HCT116 (cell line): ENCODE measurements around the gene APLP1. TPM values are rescaled to one million over a fixed set of nuclear protein-coding genes. Genes with fewer than 3 reads are reported as not detected.

Experiments
- ATAC-seq: fragments of 200-7000 bp; cut with Tn5 transposase; 2 replicates; pipeline ENCODE4 v1.9.1; 2020; ENCODE audit warnings: mild to moderate bottlenecking, moderate library complexity
- BruUV-seq: library from RNA; stranded (reverse); fragments of 400-500 nt; replicated peaks from 2 replicates; lab custom pipeline; 2021; lab: Mats Ljungman, UMichigan
- CTCF ChIA-PET: fragments of 300-600 bp; sonication (Branson Sonifier 250); formaldehyde crosslinking; loops from one replicate; lab custom pipeline; 2021; ENCODE audit warnings: antibody characterized with exemption; lab: Charles Lee
- POLR2A ChIA-PET: fragments of 300-600, 350-600 bp; sonication (Branson Sonifier 250); formaldehyde crosslinking; loops from one replicate; lab custom pipeline; 2021; ENCODE audit warnings: antibody characterized with exemption; lab: Charles Lee
- RAD21 ChIA-PET, 2 experiments: fragments of 300-600 bp; sonication (Branson Sonifier 250); formaldehyde crosslinking; loops; one replicate each; lab custom pipeline; 2023; ENCODE audit warnings: low total read pairs in 2 of 2; ENCODE audit not compliant: uncharacterized antibody in 2 of 2, unreplicated experiment in 2 of 2, low non-redundant PET in 1 of 2; lab: Charles Lee
- DNase-seq: peaks from one replicate; pipeline ENCODE4 v3.0.0-alpha.2; 2010; ENCODE audit warnings: low read depth, low spot score
- H2AFZ ChIP-seq: fragments of 200-600 bp; shearing (Covaris generic), sonication (generic); 2 replicates; pipeline ENCODE4 v1.6.1; 2017; ENCODE audit warnings: low read depth, mixed run types, mixed read lengths, antibody characterized with exemption, low read length; ENCODE audit not compliant: poor library complexity, severe bottlenecking
- H3K27ac ChIP-seq: 2 replicates; pipeline ENCODE4 v1.5.1; 2012; ENCODE audit warnings: low read depth, low read length
- H3K27me3 ChIP-seq: fragments of 200-600 bp; sonication (generic); 2 replicates; pipeline ENCODE4 v1.6.1; 2016; ENCODE audit warnings: mixed run types, low read length, mixed read lengths; ENCODE audit not compliant: insufficient read depth
- H3K36me3 ChIP-seq, 2 experiments: fragments of 200-500 bp in 1 of 2; fragments of 200-600 bp in 1 of 2; sonication (Bioruptor generic) in 1 of 2; sonication (generic) in 1 of 2; 2 replicates each; pipeline versions ENCODE4 v1.5.1 to v1.6.1; 2014 to 2016; ENCODE audit warnings: low read length in 2 of 2, inconsistent platforms in 1 of 2, mixed read lengths in 1 of 2, mixed run types in 1 of 2; ENCODE audit not compliant: insufficient read depth in 2 of 2, control insufficient read depth in 1 of 2
- H3K4me1 ChIP-seq, 2 experiments: fragments of 200-600 bp in 1 of 2; sonication (generic) in 1 of 2; 2 replicates each; pipeline versions ENCODE4 v1.5.1 to v1.6.1; 2012 to 2017; ENCODE audit warnings: low read length in 2 of 2, inconsistent platforms in 1 of 2, mild to moderate bottlenecking in 1 of 2, mixed read lengths in 1 of 2, mixed run types in 1 of 2, moderate library complexity in 1 of 2; ENCODE audit not compliant: insufficient read depth in 2 of 2, control insufficient read depth in 1 of 2
- H3K4me2 ChIP-seq: fragments of 200-600 bp; sonication (generic); 2 replicates; pipeline ENCODE4 v1.6.1; 2017; ENCODE audit warnings: mixed run types, low read length, mixed read lengths
- H3K4me3 ChIP-seq, 2 experiments: fragments of 200-600 bp in 1 of 2; sonication (generic) in 1 of 2; replicated peaks in 1 of 2; 2 replicates each; pipeline ENCODE4 v1.5.1; 2011 to 2016; ENCODE audit warnings: low read length in 2 of 2, control low read depth in 1 of 2, low read depth in 1 of 2, mild to moderate bottlenecking in 1 of 2, mixed read lengths in 1 of 2, mixed run types in 1 of 2
- H3K79me2 ChIP-seq: fragments of 200-600 bp; sonication (generic); 2 replicates; pipeline ENCODE4 v1.6.1; 2017; ENCODE audit warnings: mild to moderate bottlenecking, mixed run types, low read length, moderate library complexity, mixed read lengths; ENCODE audit not compliant: insufficient read depth
- H3K9ac ChIP-seq: fragments of 200-600 bp; sonication (generic); 2 replicates; pipeline ENCODE4 v1.6.1; 2016; ENCODE audit warnings: low read length, mixed read lengths
- H3K9me2 ChIP-seq: fragments of 200-600 bp; sonication (generic), shearing (Covaris generic); 2 replicates; pipeline ENCODE4 v1.6.1; 2017; ENCODE audit warnings: mixed run types, mild to moderate bottlenecking, moderate library complexity; ENCODE audit not compliant: insufficient read depth
- H3K9me3 ChIP-seq, 2 experiments: fragments of 200-500 bp in 1 of 2; fragments of 200-600 bp in 1 of 2; sonication (Bioruptor generic) in 1 of 2; sonication (generic) in 1 of 2; 2 replicates each; pipeline ENCODE4 v1.6.1; 2014 to 2017; ENCODE audit warnings: low read length in 2 of 2, mixed read lengths in 2 of 2, inconsistent platforms in 1 of 2, low read depth in 1 of 2, mild to moderate bottlenecking in 1 of 2, mixed run types in 1 of 2, moderate library complexity in 1 of 2; ENCODE audit not compliant: control insufficient read depth in 1 of 2, insufficient read depth in 1 of 2
- H4K20me1 ChIP-seq: fragments of 200-600 bp; sonication (generic), shearing (Covaris generic); 2 replicates; pipeline ENCODE4 v1.6.1; 2017; ENCODE audit warnings: mixed run types, mild to moderate bottlenecking, moderate library complexity; ENCODE audit not compliant: insufficient read depth
- ATF3 ChIP-seq: IDR thresholded peaks from 2 replicates; pipeline ENCODE4 v1.6.1; 2012
- CTCF ChIP-seq, 3 experiments: fragments of 200-600 bp in 1 of 3; sonication (generic) in 1 of 3; IDR thresholded peaks in 2 of 3; conservative IDR thresholded peaks in 1 of 3; 2 replicates each; pipeline ENCODE4 v1.5.1; 2012 to 2017; ENCODE audit warnings: low read depth in 2 of 3, low read length in 2 of 3, antibody characterized with exemption in 1 of 3, borderline replicate concordance in 1 of 3, control low read depth in 1 of 3, mild to moderate bottlenecking in 1 of 3, mixed read lengths in 1 of 3, mixed run types in 1 of 3, moderate library complexity in 1 of 3; ENCODE audit not compliant: insufficient read depth in 1 of 3
- ELF1 ChIP-seq: IDR thresholded peaks from 2 replicates; pipeline ENCODE4 v1.6.1; 2012; ENCODE audit warnings: low read depth, borderline replicate concordance
- EZH2 ChIP-seq: fragments of 200-600 bp; sonication (generic); IDR thresholded peaks from 2 replicates; pipeline ENCODE4 v1.6.1; 2017; ENCODE audit warnings: antibody characterized with exemption, mixed run types
- EZH2phosphoT487 ChIP-seq: fragments of 200-600 bp; IDR thresholded peaks from 2 replicates; pipeline ENCODE4 v1.6.1; 2018; ENCODE audit warnings: antibody characterized with exemption, borderline replicate concordance
- FOSL1 ChIP-seq: IDR thresholded peaks from 2 replicates; pipeline ENCODE4 v1.6.1; 2012; ENCODE audit warnings: low read depth
- JUND ChIP-seq: IDR thresholded peaks from 2 replicates; pipeline ENCODE4 v1.6.1; 2012
- MAX ChIP-seq: IDR thresholded peaks from 2 replicates; pipeline ENCODE4 v1.6.1; 2012
- POLR2A ChIP-seq: IDR thresholded peaks from 2 replicates; pipeline ENCODE4 v1.7.0; 2011; ENCODE audit warnings: borderline replicate concordance; ENCODE audit not compliant: insufficient read depth, insufficient read length; ENCODE audit errors: extremely low read depth
- POLR2AphosphoS5 ChIP-seq: IDR thresholded peaks from 2 replicates; pipeline ENCODE4 v1.6.1; 2011; ENCODE audit warnings: mild to moderate bottlenecking, low read depth, low read length, moderate library complexity
- YY1 ChIP-seq: IDR thresholded peaks from 2 replicates; pipeline ENCODE4 v1.6.1; 2011; ENCODE audit warnings: low read length, low read depth, moderate library complexity, mild to moderate bottlenecking; ENCODE audit not compliant: insufficient replicate concordance; ENCODE audit errors: extremely low read depth
- ZFX ChIP-seq: fragments of 450-650 bp; IDR thresholded peaks from 2 replicates; pipeline ENCODE4 v1.6.1; 2017
- ZNF274 ChIP-seq: fragments of 200-500 bp; sonication (Bioruptor generic); IDR thresholded peaks from 2 replicates; pipeline ENCODE4 v1.6.1; 2014; ENCODE audit warnings: mild to moderate bottlenecking, low read depth, low read length, inconsistent platforms
- intact Hi-C: fragments of 100-400 bp; cut with micrococcal nuclease; formaldehyde crosslinking; loops from 2 replicates; pipeline ENCODE4 v1.10.0; 2022
- total RNA-seq: library from RNA; stranded (reverse); gene quantifications from one replicate; pipeline ENCODE4 v1.2.1, GENCODE V29; 2021; ENCODE audit not compliant: unreplicated experiment
- TF ChIP-seq, protein P1 (sequence below): IDR thresholded peaks from 2 replicates; pipeline ENCODE4 v1.6.1; 2012; ENCODE audit warnings: low read depth

The APLP1 gene
- total RNA-seq, 1 experiment from 2014 or later, result 41.2 TPM

DNA sequence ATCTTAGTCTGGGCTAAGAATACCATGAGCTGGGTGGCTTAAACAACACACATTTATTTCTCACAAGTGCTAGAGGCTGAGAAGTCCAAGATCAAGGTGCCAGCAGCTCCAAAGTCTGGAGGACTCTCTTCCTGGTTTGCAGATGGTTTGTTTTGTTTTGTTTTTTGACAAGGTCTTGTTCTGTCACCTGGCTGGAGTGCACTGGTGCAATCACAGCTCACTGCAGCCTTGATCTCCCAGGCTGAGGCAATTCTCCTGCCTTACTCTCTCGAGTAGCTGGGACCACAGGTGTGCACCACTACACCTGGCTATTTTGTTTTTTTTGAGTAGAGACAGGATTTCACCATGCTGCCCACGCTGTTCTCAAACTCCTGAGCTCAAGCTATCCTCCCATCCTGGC, 15.5 kb downstream of the APLP1 start:
- POLR2A ChIA-PET, result interaction anchor here (1.3 kb wide), 2 partner anchors 9 to 47 kb away, joined by 5 to 7 read pairs; no protein-coding TSS in a partner anchor
- no peak for DNase-seq
- Histone ChIP-seq H3K79me2 (no peaks in the 10 kb centered on the region), H4K20me1 (no peaks in the 10 kb centered on the region), H3K4me2 (no peak overlapping the region), H3K36me3 (peaks cover 10 to 16% of the 10 kb centered on the region in 2 experiments; a peak in 3 of 4 replicates), H3K27me3 (no peaks in the 10 kb centered on the region), H3K9me2 (no peaks in the 10 kb centered on the region), H2AFZ (no peak overlapping the region), H3K9ac (no peak overlapping the region), H3K9me3 (no peaks in the 10 kb centered on the region), H3K4me1 (peaks cover 2 to 11% of the 10 kb centered on the region in 2 experiments; a peak in 2 of 4 replicates), H3K4me3 (no peak overlapping the region)
- no TSS peak for BruUV-seq
- intact Hi-C loops, result loop anchor here (2.0 to 10.0 kb wide), 4 partner anchors 93 to 287 kb away; partner anchors contain the start of genes THAP8 and WDR62
- ATAC-seq, result no peak
- RAD21 ChIA-PET, result interaction anchor here (1.2 to 2.6 kb wide), 2 partner anchors 47 to 48 kb away, joined by 4 to 16 read pairs; no protein-coding TSS in a partner anchor
- CTCF ChIA-PET, result interaction anchor here (3.3 kb wide), 1 partner anchor 47 kb away, joined by 29 read pairs; no protein-coding TSS in a partner anchor
- TF ChIP-seq POLR2AphosphoS5 (0 out of 2 replicates have a peak, but pooled peaks have one; percentile 5), EZH2phosphoT487 (no peak)
- TF ChIP-seq, all 23 proteins: peak for 1
- H3K27ac ChIP-seq, result no peak overlapping the region

- H3K36me3 ChIP-seq, result peaks cover 15 to 30% of the 10 kb centered on the region in 2 experiments; a peak in 3 of 4 replicates
- H2AFZ ChIP-seq, result no peak overlapping the region
- no peaks in the 10 kb centered on the region for H3K9me3 ChIP-seq
- H3K27ac ChIP-seq, result no peak overlapping the region
- intact Hi-C loops, result loop anchor here (10.0 kb wide), 1 partner anchor 170 kb away; the partner anchor contains the start of genes THAP8 and WDR62
- no peaks in the 10 kb centered on the region for H3K9me2 ChIP-seq
- H4K20me1 ChIP-seq, result no peaks in the 10 kb centered on the region
- ATAC-seq, result no peak
- no peak overlapping the region for H3K4me3 ChIP-seq
- BruUV-seq, result TSS peak; percentile 19
- POLR2A ChIA-PET, result no interaction called here
- H3K27me3 ChIP-seq, result no peaks in the 10 kb centered on the region
- H3K4me2 ChIP-seq, result no peak overlapping the region
- CTCF ChIA-PET, result no interaction called here
- no peaks in the 10 kb centered on the region for H3K4me1 ChIP-seq
- DNase-seq, result no peak
- H3K79me2 ChIP-seq, result no peaks in the 10 kb centered on the region
- RAD21 ChIA-PET, result no interaction called here
- no peak overlapping the region for H3K9ac ChIP-seq
- no peak for TF ChIP-seq ATF3
- TF ChIP-seq, protein P1, sequence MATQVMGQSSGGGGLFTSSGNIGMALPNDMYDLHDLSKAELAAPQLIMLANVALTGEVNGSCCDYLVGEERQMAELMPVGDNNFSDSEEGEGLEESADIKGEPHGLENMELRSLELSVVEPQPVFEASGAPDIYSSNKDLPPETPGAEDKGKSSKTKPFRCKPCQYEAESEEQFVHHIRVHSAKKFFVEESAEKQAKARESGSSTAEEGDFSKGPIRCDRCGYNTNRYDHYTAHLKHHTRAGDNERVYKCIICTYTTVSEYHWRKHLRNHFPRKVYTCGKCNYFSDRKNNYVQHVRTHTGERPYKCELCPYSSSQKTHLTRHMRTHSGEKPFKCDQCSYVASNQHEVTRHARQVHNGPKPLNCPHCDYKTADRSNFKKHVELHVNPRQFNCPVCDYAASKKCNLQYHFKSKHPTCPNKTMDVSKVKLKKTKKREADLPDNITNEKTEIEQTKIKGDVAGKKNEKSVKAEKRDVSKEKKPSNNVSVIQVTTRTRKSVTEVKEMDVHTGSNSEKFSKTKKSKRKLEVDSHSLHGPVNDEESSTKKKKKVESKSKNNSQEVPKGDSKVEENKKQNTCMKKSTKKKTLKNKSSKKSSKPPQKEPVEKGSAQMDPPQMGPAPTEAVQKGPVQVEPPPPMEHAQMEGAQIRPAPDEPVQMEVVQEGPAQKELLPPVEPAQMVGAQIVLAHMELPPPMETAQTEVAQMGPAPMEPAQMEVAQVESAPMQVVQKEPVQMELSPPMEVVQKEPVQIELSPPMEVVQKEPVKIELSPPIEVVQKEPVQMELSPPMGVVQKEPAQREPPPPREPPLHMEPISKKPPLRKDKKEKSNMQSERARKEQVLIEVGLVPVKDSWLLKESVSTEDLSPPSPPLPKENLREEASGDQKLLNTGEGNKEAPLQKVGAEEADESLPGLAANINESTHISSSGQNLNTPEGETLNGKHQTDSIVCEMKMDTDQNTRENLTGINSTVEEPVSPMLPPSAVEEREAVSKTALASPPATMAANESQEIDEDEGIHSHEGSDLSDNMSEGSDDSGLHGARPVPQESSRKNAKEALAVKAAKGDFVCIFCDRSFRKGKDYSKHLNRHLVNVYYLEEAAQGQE, result no peak
- no peak for TF ChIP-seq POLR2A
- TF ChIP-seq FOSL1, result no peak
- no peak for TF ChIP-seq ZFX
- TF ChIP-seq CTCF (IDR thresholded peaks at IDR 0.05 in 2 of 3, conservative IDR thresholded peaks at IDR 0.05 in 1 of 3; ENCODE audit: borderline replicate concordance in 1 of 3, insufficient read depth in 1 of 3, low read depth in 2 of 3, low read length in 2 of 3), result no peak
- no peak for TF ChIP-seq EZH2
- no peak for TF ChIP-seq ELF1
- no peak for TF ChIP-seq ZNF274
- TF ChIP-seq YY1, result no peak
- TF ChIP-seq MAX, result no peak
- TF ChIP-seq JUND, result no peak
These were observed 16.9 kb downstream of the APLP1 start for GRCh38 chr19:35885225-35885738.
